Neural crest cell (in vitro differentiated cells): ENCODE results near the gene EPB41L3. TPM values are rescaled to one million over a fixed set of nuclear protein-coding genes. Genes with fewer than 3 reads are reported as not detected.
A peak's percentile ranks its signal among the peaks of the same experiment; 100 is the strongest.

Experiments used
- DNase-seq: peaks from one replicate; pipeline ENCODE4 v3.0.0; 2021; ENCODE audit warnings: low read depth, mixed read lengths, low spot score
- H3K27ac Mint-ChIP-seq: one replicate; pipeline ENCODE4 v1.8.0; 2021; ENCODE audit warnings: mild to moderate bottlenecking, mixed read lengths; ENCODE audit not compliant: unreplicated experiment
- H3K27me3 Mint-ChIP-seq: 2 replicates; pipeline ENCODE4 v1.8.0; 2021; ENCODE audit warnings: low read depth, mild to moderate bottlenecking, mixed read lengths
- H3K36me3 Mint-ChIP-seq: 2 replicates; pipeline ENCODE4 v1.8.0; 2021; ENCODE audit warnings: low read depth, mild to moderate bottlenecking, mixed read lengths
- H3K4me1 Mint-ChIP-seq: 2 replicates; pipeline ENCODE4 v1.8.0; 2021; ENCODE audit warnings: mixed read lengths
- H3K4me3 Mint-ChIP-seq: one replicate; pipeline ENCODE4 v1.8.0; 2021; ENCODE audit warnings: mild to moderate bottlenecking, mixed read lengths
- H3K9me3 Mint-ChIP-seq: 2 replicates; pipeline ENCODE4 v1.8.0; 2021; ENCODE audit warnings: mixed read lengths
- total RNA-seq: library from RNA; stranded (reverse); gene quantifications from 2 replicates; pipeline ENCODE4 v1.2.1, GENCODE V29; 2021
- TF ChIP-seq, protein P1 (sequence below): fragments of 200-600 bp; sonication (generic); conservative IDR thresholded peaks from 2 replicates; pipeline ENCODE4 v1.5.0; 2021; ENCODE audit warnings: antibody characterized with exemption, mild to moderate bottlenecking

EPB41L3 gene
- total RNA-seq, 1 donor from 2014 or later: 13.1 TPM

DNA sequence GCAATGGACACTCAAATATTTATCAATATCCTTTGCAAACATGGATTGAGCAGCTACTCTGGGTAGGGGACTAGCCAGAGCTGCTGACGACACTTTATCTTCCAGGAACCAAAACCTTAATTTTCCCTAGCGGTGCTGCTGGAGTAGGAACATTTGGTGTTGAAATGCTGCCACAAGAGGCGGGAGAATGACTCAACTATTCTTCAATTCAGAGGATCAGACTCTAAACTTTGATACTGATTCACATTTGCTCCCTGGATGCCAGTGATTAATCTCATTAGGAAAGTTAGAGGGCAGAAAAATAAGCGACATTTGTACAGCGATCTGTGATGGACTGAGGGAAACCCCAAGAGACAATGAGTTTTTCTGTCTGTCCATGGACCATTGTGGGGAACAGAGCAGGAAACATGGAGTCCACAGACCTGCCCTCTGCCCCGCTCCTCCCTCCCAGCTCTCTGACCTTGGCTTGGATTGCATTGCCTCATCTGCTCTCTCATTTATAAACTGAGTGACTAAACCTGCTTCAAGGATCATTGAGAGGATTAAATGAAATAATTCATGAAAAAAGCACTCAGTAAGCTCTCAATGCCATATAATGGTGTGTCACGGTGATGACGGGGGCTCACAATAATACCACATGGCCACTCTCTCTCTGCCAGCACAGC is 12.6 kb upstream of the EPB41L3 start:
- peaks cover 18% of the 10 kb centered on the region for H3K4me1 Mint-ChIP-seq
- H3K27ac Mint-ChIP-seq: no peak overlapping the region
- no peak overlapping the region for H3K4me3 Mint-ChIP-seq

DNA sequence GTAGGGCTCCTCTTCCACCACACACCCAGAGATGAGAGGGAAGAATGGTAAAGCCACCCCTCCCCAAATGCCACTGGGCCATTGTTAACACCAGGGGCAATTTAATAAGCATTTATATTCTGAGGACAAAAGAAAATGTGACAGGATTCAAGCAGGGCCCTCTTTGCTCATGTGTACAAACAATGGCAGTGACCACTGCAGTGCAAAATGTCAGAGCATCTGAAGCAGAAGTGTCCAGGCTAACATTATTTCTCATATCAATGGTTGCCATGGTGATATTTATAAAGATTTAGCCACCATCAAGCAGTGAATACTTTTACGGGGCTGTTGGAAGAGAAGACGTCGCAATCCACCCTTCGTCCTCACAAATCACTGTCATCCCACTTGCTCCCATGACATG is 10.8 kb upstream of the EPB41L3 start:
- no peaks in the 10 kb centered on the region for H3K9me3 Mint-ChIP-seq
- H3K27ac Mint-ChIP-seq: no peak overlapping the region
- no peaks in the 10 kb centered on the region for H3K36me3 Mint-ChIP-seq
- H3K4me3 Mint-ChIP-seq: no peak overlapping the region
- no peak for DNase-seq
- TF ChIP-seq, protein P1, sequence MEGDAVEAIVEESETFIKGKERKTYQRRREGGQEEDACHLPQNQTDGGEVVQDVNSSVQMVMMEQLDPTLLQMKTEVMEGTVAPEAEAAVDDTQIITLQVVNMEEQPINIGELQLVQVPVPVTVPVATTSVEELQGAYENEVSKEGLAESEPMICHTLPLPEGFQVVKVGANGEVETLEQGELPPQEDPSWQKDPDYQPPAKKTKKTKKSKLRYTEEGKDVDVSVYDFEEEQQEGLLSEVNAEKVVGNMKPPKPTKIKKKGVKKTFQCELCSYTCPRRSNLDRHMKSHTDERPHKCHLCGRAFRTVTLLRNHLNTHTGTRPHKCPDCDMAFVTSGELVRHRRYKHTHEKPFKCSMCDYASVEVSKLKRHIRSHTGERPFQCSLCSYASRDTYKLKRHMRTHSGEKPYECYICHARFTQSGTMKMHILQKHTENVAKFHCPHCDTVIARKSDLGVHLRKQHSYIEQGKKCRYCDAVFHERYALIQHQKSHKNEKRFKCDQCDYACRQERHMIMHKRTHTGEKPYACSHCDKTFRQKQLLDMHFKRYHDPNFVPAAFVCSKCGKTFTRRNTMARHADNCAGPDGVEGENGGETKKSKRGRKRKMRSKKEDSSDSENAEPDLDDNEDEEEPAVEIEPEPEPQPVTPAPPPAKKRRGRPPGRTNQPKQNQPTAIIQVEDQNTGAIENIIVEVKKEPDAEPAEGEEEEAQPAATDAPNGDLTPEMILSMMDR: no peak
- peaks cover 18% of the 10 kb centered on the region for H3K4me1 Mint-ChIP-seq
- H3K27me3 Mint-ChIP-seq: peaks cover 12% of the 10 kb centered on the region

More for the DNA sequence above, 12.6 kb upstream of the EPB41L3 start:
- Mint-ChIP-seq H3K27me3 (peaks cover 3% of the 10 kb centered on the region), H3K9me3 (peaks cover 3% of the 10 kb centered on the region), H3K36me3 (peaks cover 2% of the 10 kb centered on the region)
- DNase-seq: no peak
- TF ChIP-seq, protein P1: no peak

DNA sequence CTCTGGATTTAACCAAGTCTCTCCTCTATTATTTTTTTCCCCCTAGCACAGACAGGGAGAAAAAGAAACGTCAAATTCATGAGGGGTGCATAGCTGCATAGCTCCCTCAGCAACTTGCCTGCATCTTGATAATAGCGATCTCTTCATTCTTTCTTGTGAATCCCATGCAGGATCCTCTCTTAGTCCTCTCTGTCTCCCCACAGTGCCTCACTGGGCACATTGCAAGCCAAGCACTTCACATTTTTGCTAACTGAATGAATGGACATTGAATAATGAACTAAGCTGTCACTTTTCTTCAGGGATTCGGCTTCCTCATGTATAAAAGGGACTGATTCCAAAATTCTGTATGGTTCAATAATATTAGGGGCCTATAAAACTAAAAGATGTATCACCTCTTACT is 2.9 kb upstream of the EPB41L3 start:
- H3K27ac Mint-ChIP-seq: no peak overlapping the region
- H3K9me3 Mint-ChIP-seq: no peaks in the 10 kb centered on the region
- DNase-seq: peak; percentile 18
- peaks cover 71% of the 10 kb centered on the region for H3K27me3 Mint-ChIP-seq
- TF ChIP-seq, protein P1: peak; percentile 67
- H3K36me3 Mint-ChIP-seq: no peaks in the 10 kb centered on the region
- peak overlapping the region; percentile 66 for H3K4me3 Mint-ChIP-seq
- peaks cover 10% of the 10 kb centered on the region for H3K4me1 Mint-ChIP-seq

DNA sequence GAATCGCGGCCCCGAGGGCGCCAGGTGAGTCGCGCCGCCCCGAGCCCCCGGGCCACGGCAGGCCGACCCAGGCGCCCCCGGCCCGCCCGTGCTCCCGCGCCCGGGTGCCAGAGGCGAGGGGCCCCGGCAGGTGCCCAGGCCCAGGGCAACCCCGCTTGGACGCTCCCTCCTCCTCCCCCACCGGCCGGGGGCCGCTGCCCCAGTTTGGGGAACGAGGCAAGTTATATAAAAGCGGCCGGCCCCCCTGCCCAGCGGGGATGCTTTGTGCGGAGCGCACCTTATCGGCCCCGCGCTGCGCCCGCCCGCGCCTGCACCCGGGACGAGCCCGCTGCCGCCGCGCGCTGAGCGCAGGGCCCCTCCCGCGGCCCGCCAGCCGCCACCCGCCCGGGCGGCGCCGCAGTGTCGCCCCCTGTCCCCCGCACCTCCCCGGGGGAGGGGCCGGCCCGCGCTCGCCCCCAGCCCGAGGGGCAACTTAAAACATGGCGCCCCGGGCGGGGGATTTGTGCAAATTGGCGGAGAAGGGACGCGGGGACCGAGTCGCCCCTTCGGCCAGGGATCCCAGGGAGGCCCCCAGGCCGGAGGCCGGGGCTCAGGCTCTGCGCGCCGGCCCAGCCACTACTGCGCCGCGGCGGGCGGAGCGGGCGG is 639 bp downstream of the EPB41L3 start:
- peaks cover 78% of the 10 kb centered on the region for H3K27me3 Mint-ChIP-seq
- H3K27ac Mint-ChIP-seq: no peak overlapping the region
- H3K4me1 Mint-ChIP-seq: peaks cover 14% of the 10 kb centered on the region
- peak overlapping the region; percentile 88 for H3K4me3 Mint-ChIP-seq
- DNase-seq: peak; percentile 21
- H3K36me3 Mint-ChIP-seq: no peaks in the 10 kb centered on the region
- TF ChIP-seq, protein P1: no peak
- no peaks in the 10 kb centered on the region for H3K9me3 Mint-ChIP-seq

DNA sequence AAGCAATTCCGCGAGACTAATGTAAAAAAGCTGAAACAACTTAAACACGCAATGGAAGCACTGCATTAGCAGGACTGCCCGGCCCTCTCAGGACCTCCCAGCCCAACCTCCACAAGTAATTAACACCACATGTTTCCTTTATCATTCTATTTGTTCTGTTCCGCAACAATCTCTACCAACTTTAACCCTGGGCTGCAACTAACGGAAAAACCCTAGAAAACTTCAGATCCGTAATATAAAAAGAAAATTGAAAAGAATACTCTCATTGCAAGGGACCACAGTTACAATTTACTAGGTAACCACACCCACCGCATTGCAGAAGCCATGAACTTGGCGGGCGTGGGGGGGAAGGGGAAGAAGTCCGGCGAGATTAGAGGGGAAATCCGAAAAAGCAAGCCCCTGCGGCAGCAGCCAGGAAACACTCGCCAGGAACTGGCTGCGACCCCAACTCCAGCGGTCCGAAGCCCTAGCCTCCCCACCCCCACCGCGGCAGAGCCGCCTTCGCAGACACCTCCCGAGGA is 1.2 kb downstream of the EPB41L3 start:
- Mint-ChIP-seq H3K4me1 (peaks cover 14% of the 10 kb centered on the region), H3K9me3 (no peaks in the 10 kb centered on the region), H3K27ac (no peak overlapping the region), H3K36me3 (no peaks in the 10 kb centered on the region), H3K4me3 (peak overlapping the region; percentile 88), H3K27me3 (peaks cover 74% of the 10 kb centered on the region)
- peak; percentile 6 for DNase-seq
- TF ChIP-seq, protein P1: no peak
